H7 (cell line): ENCODE data around the gene MCM10. TPM values are rescaled to one million over a fixed set of nuclear protein-coding genes. Genes with fewer than 3 reads are reported as not detected.
"Not testable (repeated sequence)": the region's sequence is repeated elsewhere in the genome, so short reads cannot be mapped to it uniquely, and the experiment has no call there.

Experiments
- DNase-seq: peaks from one replicate; pipeline ENCODE4 v3.0.0; 2012
- H3K27me3 ChIP-seq: 2 replicates; pipeline ENCODE4 v1.6.0; 2011; ENCODE audit warnings: mild to moderate bottlenecking, low read length; ENCODE audit not compliant: control insufficient read depth, insufficient read depth
- H3K36me3 ChIP-seq: replicated peaks from 2 replicates; pipeline ENCODE4 v1.5.1; 2011; ENCODE audit warnings: low read length; ENCODE audit not compliant: control insufficient read depth, insufficient read depth
- H3K4me3 ChIP-seq: 2 replicates; pipeline ENCODE4 v1.5.1; 2011; ENCODE audit warnings: low read depth, mild to moderate bottlenecking, control low read depth, low read length, moderate library complexity; ENCODE audit not compliant: insufficient read depth
- total RNA-seq: library from RNA; depleted of rRNA; stranded (reverse); fragments of >200 nt; shearing (Covaris generic); gene quantifications from 2 replicates; pipeline ENCODE4 v1.2.3, GENCODE V29; 2014

Gene MCM10
- total RNA-seq, 1 experiment from 2014 or later, result 28.4 TPM

DNA sequence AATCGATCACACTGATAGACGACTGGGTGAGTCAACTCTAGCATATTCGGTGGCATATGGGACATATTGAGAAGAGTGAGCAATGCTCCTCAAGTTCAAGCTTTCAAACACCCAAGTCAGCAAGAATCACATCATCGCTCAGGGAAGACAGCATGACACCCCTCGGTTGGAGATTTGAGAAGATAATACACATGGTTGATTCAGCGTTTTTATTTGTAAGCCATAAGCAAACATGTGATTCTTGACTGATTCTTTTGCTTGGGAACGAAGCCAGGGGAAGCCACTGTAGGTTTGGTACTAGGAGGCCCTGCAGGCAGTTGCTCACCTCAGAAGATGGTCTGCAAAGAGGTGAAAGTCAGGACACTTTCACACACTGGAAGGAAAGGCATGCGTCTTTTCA is 60.2 kb downstream of the MCM10 start:
- DNase-seq, result no peak
- Histone ChIP-seq H3K4me3 (no peak overlapping the region), H3K27me3 (no peaks in the 10 kb centered on the region), H3K36me3 (no peaks in the 10 kb centered on the region)

DNA sequence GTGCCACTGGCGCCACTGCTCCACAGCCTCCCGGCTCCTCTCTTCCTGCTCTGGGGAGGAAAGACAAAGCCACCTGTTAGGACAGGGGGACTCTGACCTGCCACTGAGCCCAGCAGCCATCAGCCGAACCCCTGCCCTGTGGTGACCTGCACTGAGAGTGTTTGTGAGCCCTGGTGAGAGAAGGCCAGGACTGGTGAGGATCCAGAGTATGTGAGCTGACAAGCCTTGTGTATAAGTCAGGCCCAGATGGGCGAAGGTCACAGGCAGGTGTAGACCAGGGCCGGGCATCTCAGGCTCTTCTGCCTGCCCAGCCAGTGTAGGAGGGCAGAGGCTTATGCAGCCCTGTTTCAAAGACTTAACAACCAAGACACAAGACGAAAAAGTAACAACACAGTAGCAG is 60.8 kb downstream of the MCM10 start:
- H3K27me3 ChIP-seq, result no peaks in the 10 kb centered on the region
- DNase-seq, result no peak

DNA sequence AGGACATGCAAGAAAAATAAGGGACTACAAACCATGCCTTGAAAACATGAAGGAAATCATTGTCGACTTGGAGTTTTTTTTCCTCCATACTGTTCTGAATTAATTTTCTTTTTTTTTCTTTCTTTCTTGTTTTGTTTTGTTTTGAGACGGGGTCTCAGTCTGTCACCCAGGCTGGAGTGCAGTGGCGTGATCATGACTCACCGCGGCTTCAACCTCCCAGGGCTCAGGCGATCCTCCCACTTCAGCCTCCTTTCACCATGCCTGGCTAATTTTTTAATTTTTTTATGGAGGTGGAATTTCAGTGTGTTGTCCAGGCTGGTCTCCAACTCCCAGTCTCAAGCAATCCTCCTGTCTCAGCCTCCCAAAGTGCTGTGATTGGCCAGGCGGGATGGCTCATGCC is 61.2 kb downstream of the MCM10 start:
- no peaks in the 10 kb centered on the region for H3K27me3 ChIP-seq
- H3K4me3 ChIP-seq, result no peak overlapping the region
- no peak for DNase-seq
- H3K36me3 ChIP-seq, result no peaks in the 10 kb centered on the region

More for the DNA sequence above, 60.8 kb downstream of the MCM10 start:
- Histone ChIP-seq H3K36me3 (no peaks in the 10 kb centered on the region), H3K4me3 (no peak overlapping the region)

DNA sequence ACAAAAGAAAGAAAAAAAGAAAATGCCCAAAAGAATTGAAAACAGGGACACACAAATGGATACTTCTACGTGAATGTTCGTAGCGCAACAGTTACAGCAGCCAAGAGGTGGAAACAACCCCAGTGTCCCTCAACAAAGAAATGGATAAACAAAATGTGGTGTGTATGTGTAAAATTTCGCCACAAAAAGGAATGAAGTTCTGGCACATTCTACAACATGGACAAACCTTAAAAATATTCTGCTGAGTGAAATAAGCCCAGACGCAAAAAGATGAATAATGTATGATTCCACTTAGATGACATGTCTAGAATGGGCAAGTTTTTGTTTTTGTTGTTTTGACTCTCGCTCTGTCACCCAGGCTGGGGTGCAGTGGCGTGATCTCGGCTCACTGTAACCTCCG is 61.9 kb downstream of the MCM10 start:
- Histone ChIP-seq H3K4me3 (no peak overlapping the region), H3K27me3 (no peaks in the 10 kb centered on the region), H3K36me3 (no peaks in the 10 kb centered on the region)
- no peak for DNase-seq

DNA sequence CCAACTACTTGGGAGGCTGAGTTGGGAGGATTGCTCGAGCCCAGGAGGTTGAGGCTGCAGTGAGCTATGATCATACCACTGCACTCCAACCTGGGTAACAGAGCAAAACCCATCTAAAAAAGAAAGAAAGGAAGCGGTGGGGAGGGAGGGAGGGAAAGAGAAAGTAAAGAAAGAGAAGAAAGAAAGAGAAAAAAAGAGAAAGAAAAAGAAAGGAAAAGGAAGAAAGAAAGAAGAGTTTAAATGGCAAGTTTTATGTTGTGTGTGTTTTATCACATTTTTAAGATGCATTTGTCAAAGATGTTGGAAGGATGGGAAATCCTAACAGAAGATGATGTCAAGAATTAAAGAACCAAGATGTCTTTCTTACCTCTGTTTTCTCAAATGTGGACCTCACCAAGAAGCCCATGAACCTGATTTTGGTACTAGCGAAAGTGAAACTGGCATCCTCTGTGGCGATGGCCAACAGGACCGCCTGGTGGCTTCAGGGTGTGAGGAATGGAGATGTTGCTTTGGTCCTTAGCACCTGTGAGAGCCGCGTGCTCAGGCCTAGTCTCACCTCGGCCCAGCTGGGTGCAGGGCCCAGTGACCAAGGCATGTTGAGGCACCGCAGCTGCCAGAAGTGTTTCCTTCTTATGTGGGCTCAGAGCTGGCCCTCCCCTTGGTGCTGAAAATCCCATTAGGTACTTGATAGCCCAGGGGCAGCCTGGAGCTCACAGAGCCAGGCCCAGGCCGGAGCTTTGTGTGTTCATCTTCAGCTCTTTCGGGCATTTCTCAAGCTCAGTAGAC is 63.0 kb downstream of the MCM10 start:
- H3K4me3 ChIP-seq, result no peak overlapping the region
- peak; percentile 57 for DNase-seq
- H3K27me3 ChIP-seq, result no peaks in the 10 kb centered on the region
- H3K36me3 ChIP-seq, result no peaks in the 10 kb centered on the region

DNA sequence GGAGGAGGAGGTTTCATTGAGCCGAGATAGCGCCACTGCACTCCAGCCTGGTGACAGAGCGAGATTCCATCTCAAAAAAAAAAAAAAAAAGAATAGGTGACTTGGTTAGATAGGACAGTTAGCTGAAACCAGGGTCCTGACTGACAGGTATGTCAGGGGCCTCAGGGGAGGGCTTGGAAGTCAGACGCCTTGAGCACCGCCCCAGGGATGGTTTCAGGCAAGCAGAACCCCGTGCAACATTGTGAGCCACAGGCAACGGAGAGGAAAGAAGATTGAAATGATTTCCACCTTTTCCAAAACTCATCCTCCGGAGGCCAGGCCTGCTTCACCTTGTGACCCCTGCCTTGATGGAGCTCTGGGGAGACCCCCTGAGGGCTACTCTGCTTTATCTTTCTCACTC is 64.2 kb downstream of the MCM10 start:
- Histone ChIP-seq H3K27me3 (no peaks in the 10 kb centered on the region), H3K36me3 (no peaks in the 10 kb centered on the region), H3K4me3 (no peak overlapping the region)
- DNase-seq, result no peak

DNA sequence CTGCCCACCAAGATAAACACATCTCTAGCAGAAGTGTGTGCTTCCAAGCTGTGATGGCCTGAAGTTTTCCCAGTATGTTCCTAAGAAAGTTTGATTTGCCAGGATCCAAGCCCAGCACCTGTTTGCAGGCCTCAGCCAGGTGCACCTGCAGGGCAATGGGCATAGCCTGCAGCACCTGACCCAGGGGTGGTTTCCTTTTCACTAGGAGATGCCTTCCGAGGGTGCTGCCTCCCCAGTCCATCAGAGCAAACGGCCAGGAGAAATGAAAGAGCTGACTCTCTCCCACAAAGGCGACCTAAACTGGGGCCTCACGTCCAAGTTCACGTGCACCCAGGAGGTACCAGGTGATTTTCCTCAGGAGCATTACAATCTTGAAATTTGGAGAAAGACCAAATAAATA is 65.7 kb downstream of the MCM10 start:
- Histone ChIP-seq H3K36me3 (no peaks in the 10 kb centered on the region), H3K27me3 (no peaks in the 10 kb centered on the region)
- no peak for DNase-seq

DNA sequence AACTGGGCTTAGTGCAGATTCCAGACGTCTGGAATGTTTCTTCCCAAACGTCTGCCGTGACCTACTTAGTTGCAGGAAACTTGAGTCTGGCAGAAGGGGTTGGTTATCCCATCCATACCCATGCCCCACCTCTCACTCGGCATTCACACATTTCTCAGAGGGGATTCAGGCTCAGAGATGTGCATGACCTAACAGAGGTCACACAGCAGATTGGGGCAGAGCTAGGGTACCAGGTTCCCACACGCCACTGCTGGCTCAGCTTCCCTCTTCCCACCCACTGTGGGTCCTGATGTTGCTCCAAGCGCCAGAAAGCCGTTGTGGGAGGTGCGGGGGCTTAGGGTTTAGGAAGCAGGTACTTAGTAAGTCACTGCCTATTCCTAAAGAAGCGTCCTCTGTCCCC is 69.8 kb downstream of the MCM10 start:
- Histone ChIP-seq H3K4me3 (no peak overlapping the region), H3K36me3 (no peaks in the 10 kb centered on the region), H3K27me3 (no peaks in the 10 kb centered on the region)
- no peak for DNase-seq

More for the DNA sequence above, 65.7 kb downstream of the MCM10 start:
- no peak overlapping the region for H3K4me3 ChIP-seq

DNA sequence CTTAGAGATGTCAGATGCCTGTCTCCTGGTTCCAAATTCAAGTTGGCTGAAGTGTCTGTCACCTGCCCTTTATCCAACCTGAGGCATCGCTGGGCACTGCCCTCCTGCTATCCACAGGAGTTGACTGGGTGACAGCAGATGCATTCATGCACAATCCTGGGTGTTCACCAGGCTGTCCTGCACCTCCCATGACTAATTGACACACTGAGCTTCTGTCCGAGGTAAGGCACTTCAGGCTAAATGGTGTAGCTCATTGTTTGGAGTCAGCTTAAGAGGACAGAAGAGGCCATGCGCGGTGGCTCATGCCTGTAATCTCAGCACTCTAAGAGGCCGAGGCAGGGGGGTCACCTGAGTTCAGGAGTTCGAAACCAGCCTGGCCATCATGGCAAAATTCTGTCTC is 70.5 kb downstream of the MCM10 start:
- no peak overlapping the region for H3K4me3 ChIP-seq
- H3K36me3 ChIP-seq, result no peaks in the 10 kb centered on the region
- DNase-seq, result no peak
- no peaks in the 10 kb centered on the region for H3K27me3 ChIP-seq

DNA sequence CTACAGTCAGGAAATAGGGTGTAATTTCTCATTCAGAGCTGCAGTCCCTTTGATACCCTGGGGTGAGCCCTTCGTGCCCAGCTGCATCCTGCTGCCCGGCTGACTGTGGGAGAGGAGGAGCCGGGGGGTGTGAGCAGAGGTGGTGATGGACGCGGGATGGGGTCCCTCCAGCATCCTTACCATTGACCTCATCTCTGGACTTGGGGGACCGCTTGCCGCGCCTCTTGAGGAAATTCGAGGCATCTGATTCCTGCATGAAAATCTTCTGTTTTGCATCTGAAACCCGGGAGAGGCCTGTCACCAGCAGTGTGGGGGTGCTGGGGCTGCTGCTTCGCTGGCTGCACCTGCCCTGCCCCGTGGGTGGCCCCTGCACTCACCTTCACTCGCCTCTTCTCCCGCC is 72.0 kb downstream of the MCM10 start:
- Histone ChIP-seq H3K4me3 (no peak overlapping the region), H3K27me3 (no peaks in the 10 kb centered on the region), H3K36me3 (no peaks in the 10 kb centered on the region)
- DNase-seq, result peak; percentile 50

DNA sequence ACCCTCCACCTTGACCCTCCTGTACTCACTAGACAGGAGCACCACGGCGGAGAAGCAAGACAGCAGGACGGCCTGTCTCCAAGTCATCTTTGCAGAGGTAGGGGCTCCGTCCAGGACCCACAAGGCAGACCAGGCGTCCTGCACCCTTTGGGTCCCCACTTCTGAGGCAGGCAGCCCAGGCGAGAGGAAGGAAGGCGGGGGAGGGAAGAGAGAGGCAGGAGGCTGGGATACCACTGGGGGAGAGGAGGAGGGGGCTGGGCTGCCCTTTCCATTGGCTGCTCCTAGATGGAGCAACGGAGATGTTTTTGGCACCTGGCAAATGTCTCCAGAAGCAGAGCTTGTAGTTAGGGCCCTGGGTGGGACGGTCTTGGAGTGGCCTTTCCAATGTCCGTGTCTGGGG is 72.8 kb downstream of the MCM10 start, which contains the start of gene UCMA:
TSS of gene UCMA (minus strand) at position 203 of the 400 bp plus-strand sequence. CDS start at position 87, 116 bp downstream.
- peak; percentile 71 for DNase-seq
- Histone ChIP-seq H3K4me3 (no peak within 1 kb of the TSS), H3K36me3 (no peaks in the 10 kb centered on the region), H3K27me3 (no peaks in the 10 kb centered on the region)

DNA sequence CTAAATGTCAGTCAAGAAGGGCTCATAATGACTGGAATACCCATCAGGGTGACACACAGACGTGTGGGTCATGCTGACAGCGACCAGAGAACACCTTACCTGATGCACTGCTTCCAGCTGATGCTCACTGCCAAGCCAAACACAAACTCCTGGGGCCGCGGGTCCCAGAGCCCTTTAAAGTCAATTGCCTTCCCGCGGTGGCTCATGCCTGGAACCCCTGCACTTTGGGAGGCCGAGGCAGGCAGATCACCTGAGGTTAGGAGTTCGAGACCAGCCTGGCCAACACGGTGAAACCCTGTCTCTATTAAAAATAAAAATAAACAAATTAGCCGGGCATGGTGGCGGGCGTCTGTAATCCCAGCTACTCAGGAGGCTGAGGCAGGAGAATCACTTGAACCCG is 73.4 kb downstream of the MCM10 start:
- not testable (repeated sequence) for H3K27me3 ChIP-seq, H3K36me3 ChIP-seq, H3K4me3 ChIP-seq, DNase-seq

DNA sequence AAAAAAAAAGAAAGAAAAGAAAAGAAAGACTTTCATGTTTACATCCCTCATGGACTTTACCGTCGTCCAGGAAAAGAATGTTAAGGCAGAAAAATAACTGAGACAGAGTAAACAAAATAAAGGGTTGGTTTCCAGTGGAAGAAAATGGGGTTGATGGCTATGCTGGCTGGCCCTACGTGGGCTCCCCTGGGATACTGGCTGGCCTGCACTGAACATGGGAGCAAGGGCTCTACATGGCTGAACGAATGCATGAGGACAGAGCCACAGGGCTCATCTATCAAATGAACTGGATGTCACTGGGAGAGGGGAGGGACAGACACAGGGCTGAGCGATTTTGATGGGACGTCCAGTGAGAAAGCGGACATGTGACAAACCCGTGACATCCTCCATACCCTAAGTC is 75.3 kb downstream of the MCM10 start:
- Histone ChIP-seq H3K4me3 (no peak overlapping the region), H3K36me3 (no peaks in the 10 kb centered on the region), H3K27me3 (no peaks in the 10 kb centered on the region)
- no peak for DNase-seq

DNA sequence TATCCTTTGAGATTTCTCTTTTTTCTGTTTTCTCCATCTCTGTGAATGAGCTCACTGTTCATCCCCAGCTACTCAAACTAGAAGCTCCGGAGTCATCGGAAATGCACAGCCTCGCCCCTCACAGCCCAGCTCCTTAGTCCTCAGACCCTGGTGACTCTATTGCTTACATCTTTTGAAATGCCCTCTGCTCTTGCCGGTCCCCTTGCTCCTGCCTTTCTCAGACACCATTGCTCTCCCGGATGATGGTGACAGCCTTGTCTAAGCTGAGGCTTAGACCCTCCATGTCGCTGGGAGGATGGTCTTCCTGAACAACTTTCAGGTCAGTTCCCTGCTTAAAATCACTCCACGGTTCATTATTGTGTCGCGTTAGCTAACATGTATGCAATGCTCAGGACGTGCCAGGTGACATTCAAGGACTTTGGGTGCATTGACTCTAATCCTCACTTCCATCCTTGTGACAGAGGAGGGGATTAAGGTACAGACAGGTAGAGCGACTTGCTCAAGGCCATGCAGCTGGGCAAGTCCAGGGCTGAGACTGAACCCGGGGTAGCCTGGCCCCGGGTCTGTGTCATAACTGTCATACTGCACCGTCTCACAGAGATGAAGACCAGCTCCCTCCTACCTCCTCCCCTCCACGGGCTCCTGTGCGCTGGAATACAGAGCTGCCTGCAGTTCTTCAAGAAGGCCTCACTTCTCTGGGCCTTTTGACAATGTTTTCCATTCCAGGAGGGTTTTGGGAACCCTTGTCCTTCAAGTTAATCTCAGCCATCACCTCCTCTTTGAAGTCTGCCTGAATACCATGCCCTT is 77.1 kb downstream of the MCM10 start:
- H3K4me3 ChIP-seq, result no peak overlapping the region
- no peak for DNase-seq
- no peaks in the 10 kb centered on the region for H3K27me3 ChIP-seq
- no peaks in the 10 kb centered on the region for H3K36me3 ChIP-seq

DNA sequence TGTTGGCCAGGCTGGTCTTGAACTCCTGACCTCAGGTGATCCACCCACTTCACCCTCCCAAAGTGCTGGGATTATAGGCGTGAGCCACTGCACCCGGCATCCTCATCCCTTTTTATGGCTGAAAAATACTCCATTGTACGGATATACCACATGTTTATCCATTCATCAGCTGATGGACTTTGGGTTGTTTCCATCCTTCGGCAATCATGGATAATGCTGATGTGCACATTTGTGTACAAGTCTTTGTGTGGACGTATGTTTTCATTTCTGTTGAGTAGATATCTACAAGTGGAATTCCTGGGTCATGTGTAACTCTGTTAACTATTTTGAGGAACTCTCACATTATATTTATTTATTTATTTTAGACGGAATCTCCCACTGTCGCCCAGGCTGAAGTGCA is 78.6 kb downstream of the MCM10 start:
- H3K4me3 ChIP-seq, result no peak overlapping the region
- DNase-seq, result no peak
- no peaks in the 10 kb centered on the region for H3K27me3 ChIP-seq
- H3K36me3 ChIP-seq, result no peaks in the 10 kb centered on the region
